ENCODE results near the gene CDH4.

CDH4 gene

GRCh38 chr20:61582196-61582923 lies 330.3 kb downstream of the CDH4 start:
- no peak for DNase-seq (ENCODE audit: low spot score)

DNA sequence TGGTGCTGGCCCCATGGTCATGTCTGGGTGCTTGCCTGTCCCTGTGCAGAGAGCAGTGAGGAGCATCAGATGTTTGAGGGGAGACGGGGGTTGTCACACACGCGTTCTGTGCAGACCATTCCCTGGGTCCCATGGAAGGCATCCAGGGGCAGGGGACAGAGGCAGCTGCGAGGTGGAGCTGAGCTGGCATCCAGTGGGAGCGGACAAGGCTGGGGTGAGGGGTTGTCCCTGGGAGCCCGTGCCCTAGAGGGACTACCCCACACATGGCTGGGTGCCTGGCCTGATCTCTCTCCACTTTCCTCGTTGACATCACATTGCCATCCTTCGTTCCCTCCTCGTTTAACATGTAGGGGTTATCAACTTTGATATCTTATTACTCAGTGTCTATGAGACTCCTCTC lies 331.3 kb downstream of the CDH4 start:
- no peak for DNase-seq (ENCODE audit: low spot score)

DNA sequence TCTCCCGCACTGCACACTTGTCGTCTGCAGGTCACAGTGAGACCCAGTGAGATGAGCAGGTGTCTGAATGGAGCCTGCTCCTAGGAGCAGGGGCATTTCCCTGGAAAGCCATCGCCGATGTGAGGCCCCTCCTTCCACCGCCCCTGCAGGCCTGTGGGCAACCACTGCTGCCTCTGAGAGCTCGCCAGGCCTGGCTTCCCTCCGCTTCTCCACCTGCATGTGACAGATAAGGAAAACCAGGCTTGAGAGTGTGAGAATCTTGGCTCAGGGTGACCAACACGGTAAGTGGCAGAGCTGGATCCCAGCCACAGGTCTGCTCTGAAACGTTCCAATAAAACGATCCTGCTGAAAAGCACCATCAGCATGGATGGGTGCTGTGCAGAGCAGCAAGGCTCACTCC lies 332.8 kb downstream of the CDH4 start:
- DNase-seq (ENCODE audit: low spot score): no peak

DNA sequence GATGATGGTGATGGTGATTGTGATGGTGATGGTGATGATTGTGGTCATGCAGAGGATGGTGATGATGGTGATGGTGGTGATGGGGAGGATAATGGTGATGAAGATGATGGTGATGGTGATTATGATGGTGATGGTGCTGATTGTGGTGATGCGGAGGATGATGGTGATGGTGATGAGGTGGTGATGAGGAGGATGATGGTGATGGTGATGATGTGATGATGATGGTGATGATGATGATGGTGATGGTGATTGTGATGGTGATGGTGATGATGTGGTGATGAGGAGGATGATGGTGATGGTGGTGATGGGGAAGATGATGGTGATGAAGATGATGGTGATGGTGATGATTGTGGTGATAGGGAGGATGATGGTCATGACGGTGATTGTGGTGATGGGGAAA lies 333.7 kb downstream of the CDH4 start:
- no peak for DNase-seq (ENCODE audit: low spot score)

GRCh38 chr20:61587036-61587435 lies 335.0 kb downstream of the CDH4 start:
- DNase-seq (ENCODE audit: low spot score): no peak

DNA sequence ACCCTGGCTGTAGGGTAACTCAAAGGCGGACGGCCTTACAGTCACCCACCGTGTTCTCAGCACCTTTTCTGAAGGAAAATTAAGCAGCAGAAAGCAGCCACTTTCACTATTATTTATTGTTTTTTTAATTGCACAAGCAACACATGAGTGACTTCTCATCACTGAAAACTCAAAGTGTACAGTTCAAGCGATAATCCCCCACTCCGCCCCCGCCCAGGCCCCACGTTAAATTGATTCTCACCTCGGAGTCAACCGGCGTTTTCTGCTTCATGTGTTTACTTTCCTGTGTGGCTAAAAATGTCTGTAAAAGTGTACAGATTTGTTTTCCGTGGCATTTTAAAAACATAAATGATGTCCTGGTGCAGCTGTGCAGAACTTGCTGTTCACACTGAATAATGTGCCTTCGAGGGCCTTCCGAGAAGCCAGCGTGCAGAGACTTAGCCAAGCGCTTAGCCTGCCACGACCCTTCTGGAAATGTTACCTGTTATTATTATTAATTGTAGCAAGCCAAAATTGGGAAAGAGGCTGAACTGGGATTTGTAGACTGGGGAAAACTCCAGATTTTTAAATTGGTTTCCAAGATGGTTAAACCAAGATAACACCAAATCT lies 335.7 kb downstream of the CDH4 start:
- no peak for DNase-seq (ENCODE audit: low spot score)

- DNase-seq (ENCODE audit: low spot score): no peak
Measured at GRCh38 chr20:61588411-61589385, 336.6 kb downstream of the CDH4 start.

GRCh38 chr20:61590236-61590635 lies 338.2 kb downstream of the CDH4 start:
- no peak for DNase-seq (ENCODE audit: low spot score)

DNA sequence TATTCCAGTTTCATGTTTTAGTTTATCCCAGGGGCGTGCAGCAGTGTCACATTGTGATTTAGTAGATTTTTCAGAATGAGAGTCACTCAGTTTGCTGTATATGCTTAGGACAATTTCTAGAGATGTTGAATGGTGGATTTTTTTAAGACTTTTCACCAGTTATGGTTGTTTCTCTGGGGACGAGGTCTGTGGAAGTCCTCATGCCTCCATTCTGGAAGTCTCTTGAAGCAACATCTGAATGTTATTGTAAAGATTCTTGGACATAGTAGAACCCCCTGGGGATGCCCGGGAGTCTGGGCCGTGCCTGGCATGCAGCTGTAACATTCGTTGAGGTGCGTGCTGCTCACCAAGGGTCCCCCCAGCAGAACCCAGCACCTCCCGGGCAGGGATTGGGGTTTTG lies 341.5 kb downstream of the CDH4 start:
- no peak for DNase-seq (ENCODE audit: low spot score)

DNA sequence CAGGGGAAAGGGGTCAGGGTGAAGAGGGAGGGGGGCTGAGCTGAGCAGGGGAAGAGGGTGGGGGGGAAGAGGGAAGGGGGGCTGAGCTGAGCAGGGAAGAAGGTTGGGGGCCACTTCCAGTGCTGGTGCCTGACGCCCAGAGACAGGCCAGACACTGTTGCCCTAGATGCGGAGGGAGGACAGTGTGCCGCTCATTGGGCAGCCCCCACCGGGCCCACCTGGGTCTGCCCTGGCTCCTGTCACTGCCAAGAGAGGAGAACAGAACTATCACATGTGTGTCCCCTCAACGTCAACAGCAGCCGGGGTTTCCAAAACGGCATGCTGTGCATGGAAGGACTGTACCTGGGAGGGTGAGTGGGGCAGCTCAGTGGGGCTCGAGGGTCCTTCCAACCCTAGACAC lies 342.1 kb downstream of the CDH4 start:
- no peak for DNase-seq (ENCODE audit: low spot score)

GRCh38 chr20:61595216-61595615 lies 343.2 kb downstream of the CDH4 start:
- DNase-seq (ENCODE audit: low spot score): no peak

- no peak for DNase-seq (ENCODE audit: low spot score)
Measured at GRCh38 chr20:61596687-61597330, 344.7 kb downstream of the CDH4 start.

- no peak for DNase-seq (ENCODE audit: low spot score)
Measured at GRCh38 chr20:61597996-61598395, 345.9 kb downstream of the CDH4 start.

GRCh38 chr20:61598586-61598985 lies 346.5 kb downstream of the CDH4 start:
- DNase-seq (ENCODE audit: low spot score): no peak

DNA sequence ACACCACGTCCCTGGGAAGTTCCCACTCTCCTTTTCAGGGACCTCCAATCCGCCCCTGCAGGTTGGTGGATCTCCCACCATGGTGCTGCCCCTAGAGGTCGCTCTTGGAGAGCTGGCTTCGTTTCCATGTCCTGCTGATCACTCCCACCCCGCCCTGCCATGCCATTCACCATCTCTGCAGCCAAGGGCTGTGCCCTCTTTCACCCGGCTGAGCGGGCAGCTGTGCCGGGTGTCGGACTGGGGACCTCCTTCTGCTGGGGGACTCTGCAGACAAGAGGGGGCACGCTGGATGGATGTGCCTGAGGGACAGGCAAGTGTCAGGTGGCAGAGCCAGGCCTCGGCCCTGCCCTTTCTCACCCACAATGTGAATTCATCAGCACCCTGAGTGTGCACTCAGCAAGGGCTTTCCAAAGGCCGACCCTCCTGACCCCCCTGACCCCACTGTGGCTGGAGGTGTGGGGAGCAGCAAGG lies 347.0 kb downstream of the CDH4 start:
- DNase-seq (ENCODE audit: low spot score): no peak

DNA sequence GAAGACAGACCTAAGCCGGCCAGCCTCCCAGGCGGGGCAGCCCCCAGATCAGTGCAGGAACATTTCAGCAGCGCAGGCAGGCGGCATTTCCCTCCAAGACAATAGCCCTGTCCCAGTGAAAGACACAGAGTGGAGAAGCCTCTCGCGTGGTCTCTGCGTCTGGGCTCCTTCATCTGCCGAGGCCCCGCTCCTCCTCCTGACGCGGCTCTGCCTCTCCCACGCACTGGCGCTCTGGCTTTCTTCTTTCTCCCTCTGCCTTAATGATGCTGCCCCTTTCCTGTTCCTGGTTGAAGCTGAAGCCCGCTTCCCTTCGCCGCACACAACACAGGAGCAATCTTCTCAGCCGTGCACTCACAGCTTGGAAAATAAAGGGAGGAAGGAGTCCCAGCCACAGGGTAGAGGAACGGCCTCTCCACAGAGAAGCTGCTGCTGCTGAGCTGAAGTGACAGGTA lies 347.5 kb downstream of the CDH4 start:
- no peak for DNase-seq (ENCODE audit: low spot score)

DNA sequence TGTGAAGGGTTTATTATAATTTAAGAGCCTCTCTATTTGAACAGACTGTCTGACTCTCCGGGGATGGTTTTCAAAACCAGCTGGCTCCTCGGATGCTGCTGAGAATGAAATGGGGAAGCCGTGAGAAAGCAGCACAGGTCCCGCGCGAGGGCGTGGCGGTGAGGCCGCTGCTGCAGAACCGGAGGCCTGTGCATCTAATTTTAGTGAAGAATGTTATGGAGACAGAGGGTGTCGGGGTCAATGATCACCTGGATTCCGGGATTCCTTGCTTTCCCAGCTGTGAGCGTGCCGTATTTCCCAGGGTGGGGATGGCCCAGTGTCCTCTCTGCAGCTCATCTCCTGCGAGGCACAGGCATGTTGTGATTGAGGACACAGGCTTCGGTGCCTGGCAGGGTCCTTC lies 348.0 kb downstream of the CDH4 start:
- no peak for DNase-seq (ENCODE audit: low spot score)

DNA sequence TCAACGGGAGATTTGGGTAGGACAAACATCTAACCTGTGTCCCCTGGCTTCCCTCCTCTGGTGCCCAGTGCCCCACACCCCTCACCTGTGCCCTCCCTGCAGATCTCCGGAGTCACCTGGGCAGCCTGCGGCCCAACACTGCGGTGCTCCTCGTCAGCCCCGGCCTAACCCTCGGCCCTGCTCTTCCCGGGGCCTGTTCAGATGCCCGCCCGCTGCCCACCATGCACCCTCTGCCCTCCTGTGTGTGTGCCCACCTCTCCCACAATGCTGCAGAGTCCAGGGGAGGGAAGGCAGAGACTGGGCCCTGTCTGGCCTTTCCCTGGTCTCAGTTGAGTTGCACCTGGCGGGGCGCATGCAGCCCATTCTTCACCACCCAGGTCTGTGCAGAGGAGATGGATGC lies 349.3 kb downstream of the CDH4 start:
- no peak for DNase-seq (ENCODE audit: low spot score)

DNA sequence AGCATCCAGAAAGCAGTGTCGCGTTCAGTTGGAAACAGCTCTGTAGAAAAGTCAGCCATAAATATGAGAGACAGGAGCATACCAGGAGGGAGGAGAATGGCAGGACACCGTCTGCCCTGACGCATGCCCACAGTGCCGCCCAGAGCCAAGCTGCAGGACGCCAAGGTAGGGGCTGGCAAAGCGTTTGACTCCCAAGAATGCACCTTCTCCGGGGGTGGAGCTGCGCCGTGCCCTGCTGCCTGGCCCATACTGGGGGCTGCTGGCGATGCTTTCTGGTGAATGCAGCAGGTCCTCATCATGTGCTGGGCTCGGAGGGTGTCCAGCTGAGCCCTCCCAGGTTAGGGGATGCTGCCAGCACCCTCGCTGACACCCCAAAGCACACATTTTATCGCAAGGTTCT lies 349.8 kb downstream of the CDH4 start:
- no peak for DNase-seq (ENCODE audit: low spot score)

DNA sequence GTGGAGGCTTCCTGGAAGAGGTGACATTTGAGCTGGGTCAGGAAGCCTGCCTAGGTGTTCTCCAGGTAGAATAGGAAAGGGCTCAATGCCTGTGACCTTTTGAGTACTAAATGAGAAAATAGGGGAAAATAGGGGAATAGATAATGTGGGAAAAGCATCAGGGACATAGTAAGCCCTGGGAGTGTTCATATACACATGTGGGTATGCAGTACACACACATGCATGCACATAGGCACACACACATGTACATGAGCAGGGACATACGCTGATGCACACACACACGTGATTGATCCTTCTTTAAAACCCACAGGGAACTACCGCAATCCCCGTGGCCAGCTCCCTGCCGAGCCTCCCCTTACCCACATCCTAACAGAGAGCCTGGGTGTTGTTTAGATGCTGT lies 351.7 kb downstream of the CDH4 start:
- no peak for DNase-seq (ENCODE audit: low spot score)

DNA sequence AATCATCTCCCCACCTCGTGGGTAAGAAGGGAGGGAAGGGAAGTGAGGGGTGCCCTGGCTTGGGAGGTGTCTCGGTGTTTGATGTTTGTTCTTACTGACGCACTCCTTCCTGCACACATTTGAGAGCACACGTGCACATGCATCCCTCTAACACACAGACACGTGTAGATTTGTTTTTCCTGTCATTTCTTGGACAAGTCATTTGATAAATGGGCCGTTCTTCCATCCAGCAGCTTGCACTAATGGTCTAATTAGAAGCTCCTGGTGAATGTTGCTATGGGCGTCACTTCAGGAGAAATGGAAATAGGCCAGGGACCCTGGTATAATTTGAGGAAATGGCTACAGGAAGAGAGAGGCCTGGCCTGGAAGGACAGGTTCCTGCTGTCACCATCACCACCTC lies 352.5 kb downstream of the CDH4 start:
- no peak for DNase-seq (ENCODE audit: low spot score)

GRCh38 chr20:61605283-61605682 lies 353.2 kb downstream of the CDH4 start:
- no peak for DNase-seq (ENCODE audit: low spot score)

Data from left forelimb (tissue), 1 donor.